Mucosa of stomach (tissue), 1 donor: ENCODE measurements around the gene ATRNL1.

Experiments
- H3K27me3 ChIP-seq: one replicate; pipeline ENCODE4 v1.7.0; 2013; ENCODE audit warnings: mild to moderate bottlenecking, low read length; ENCODE audit not compliant: control insufficient read depth, insufficient read depth
- H3K36me3 ChIP-seq: one replicate; pipeline ENCODE4 v1.7.0; 2013; ENCODE audit warnings: low read length; ENCODE audit not compliant: control insufficient read depth, insufficient read depth
- H3K4me1 ChIP-seq: one replicate; pipeline ENCODE4 v1.7.0; 2013; ENCODE audit warnings: mild to moderate bottlenecking, low read length; ENCODE audit not compliant: control insufficient read depth, insufficient read depth
- H3K4me3 ChIP-seq: one replicate; pipeline ENCODE4 v1.7.0; 2013; ENCODE audit warnings: low read length
- H3K9ac ChIP-seq: one replicate; pipeline ENCODE4 v1.7.0; 2013; ENCODE audit warnings: mild to moderate bottlenecking, low read length, moderate library complexity
- H3K9me3 ChIP-seq: one replicate; pipeline ENCODE4 v1.7.0; 2013; ENCODE audit warnings: mild to moderate bottlenecking, low read length, moderate library complexity; ENCODE audit not compliant: control insufficient read depth
- donor health status: Pancreatic carcinoma.

Gene ATRNL1

GRCh38 chr10:115975506-115975905 lies 882.3 kb downstream of the ATRNL1 start:
- Histone ChIP-seq H3K9ac (no peak overlapping the region), H3K36me3 (no peaks in the 10 kb centered on the region), H3K4me1 (no peaks in the 10 kb centered on the region), H3K9me3 (no peaks in the 10 kb centered on the region), H3K4me3 (no peak overlapping the region), H3K27me3 (no peaks in the 10 kb centered on the region)

DNA sequence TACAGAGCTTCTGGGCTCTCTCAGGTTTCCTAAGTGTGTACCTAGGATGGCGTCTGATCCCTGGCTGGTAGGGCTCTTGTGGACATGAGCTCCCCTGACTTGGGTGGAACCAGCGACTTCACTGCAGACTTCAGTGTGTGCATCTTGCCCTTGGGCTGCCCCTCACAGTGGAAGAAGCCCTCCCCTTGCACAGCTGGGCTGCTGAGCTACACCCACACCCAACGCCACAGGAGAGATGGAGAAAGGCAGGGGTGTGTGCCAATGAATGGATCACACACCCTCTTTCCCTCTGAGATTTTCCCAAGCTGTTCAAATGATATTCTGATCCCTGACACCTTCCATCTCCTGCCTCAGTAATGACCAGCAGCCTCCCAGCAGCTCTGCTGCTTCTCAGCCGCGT lies 883.2 kb downstream of the ATRNL1 start:
- Histone ChIP-seq H3K36me3 (no peaks in the 10 kb centered on the region), H3K27me3 (no peaks in the 10 kb centered on the region), H3K4me1 (peaks cover 3% of the 10 kb centered on the region), H3K9ac (no peak overlapping the region), H3K4me3 (no peak overlapping the region), H3K9me3 (no peaks in the 10 kb centered on the region)

GRCh38 chr10:115977855-115978254 lies 884.7 kb downstream of the ATRNL1 start:
- Histone ChIP-seq H3K9ac (no peak overlapping the region), H3K36me3 (no peaks in the 10 kb centered on the region), H3K4me1 (peaks cover 3% of the 10 kb centered on the region), H3K9me3 (no peaks in the 10 kb centered on the region), H3K27me3 (no peaks in the 10 kb centered on the region), H3K4me3 (no peak overlapping the region)

GRCh38 chr10:115979576-115979975 lies 886.4 kb downstream of the ATRNL1 start:
- Histone ChIP-seq H3K27me3 (no peaks in the 10 kb centered on the region), H3K4me1 (peaks cover 3% of the 10 kb centered on the region), H3K4me3 (no peak overlapping the region), H3K9ac (no peak overlapping the region), H3K9me3 (no peaks in the 10 kb centered on the region), H3K36me3 (no peaks in the 10 kb centered on the region)

GRCh38 chr10:115980470-115980869 lies 887.3 kb downstream of the ATRNL1 start:
- Histone ChIP-seq H3K4me3 (no peak overlapping the region), H3K36me3 (no peaks in the 10 kb centered on the region), H3K9me3 (no peaks in the 10 kb centered on the region), H3K9ac (no peak overlapping the region), H3K27me3 (no peaks in the 10 kb centered on the region), H3K4me1 (peaks cover 3% of the 10 kb centered on the region)

DNA sequence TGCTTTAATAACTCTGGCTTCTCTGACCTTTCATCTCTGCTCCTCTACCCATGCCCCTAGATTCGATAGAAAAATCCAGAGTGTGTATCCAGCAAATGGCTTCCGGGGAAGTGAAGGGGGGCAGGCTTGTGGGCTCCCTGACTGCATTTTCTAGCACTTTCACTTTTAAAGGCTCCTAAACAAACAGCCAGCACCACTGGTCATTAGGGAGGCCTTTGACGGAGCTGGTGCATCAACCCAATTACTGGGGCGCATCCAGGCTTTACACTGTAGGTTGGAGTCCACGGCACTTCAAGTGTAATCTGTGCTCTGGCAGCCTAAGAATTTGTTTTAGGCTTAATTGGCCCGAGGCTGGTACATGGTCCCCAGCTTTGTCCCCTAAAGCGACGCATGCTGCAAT lies 887.9 kb downstream of the ATRNL1 start:
- Histone ChIP-seq H3K9ac (no peak overlapping the region), H3K27me3 (no peaks in the 10 kb centered on the region), H3K9me3 (no peaks in the 10 kb centered on the region), H3K4me1 (peaks cover 3% of the 10 kb centered on the region), H3K36me3 (no peaks in the 10 kb centered on the region), H3K4me3 (no peak overlapping the region)

- no peak overlapping the region for H3K9ac ChIP-seq
- no peaks in the 10 kb centered on the region for H3K9me3 ChIP-seq
These were observed 888.9 kb downstream of the ATRNL1 start for GRCh38 chr10:115982076-115982475.

DNA sequence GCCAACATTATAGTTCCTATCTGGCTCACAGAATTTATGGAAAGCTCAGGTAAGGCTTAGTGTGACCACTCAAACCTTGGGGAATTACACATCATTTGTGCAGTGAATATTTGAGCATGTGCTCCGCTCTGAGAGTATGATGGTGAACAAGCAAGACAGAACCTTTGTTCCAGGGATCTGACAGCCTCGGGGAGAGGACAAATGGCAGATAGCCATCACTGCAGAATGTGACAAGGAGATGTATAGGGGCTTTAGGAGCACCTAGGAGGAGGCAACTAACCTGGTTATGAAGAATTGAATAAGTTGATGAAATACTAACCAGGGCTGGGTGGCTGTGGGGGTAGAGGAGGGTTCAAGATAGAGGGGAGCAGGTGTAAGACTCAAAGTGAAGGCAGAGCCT lies 889.4 kb downstream of the ATRNL1 start:
- Histone ChIP-seq H3K36me3 (no peaks in the 10 kb centered on the region), H3K9ac (no peak overlapping the region), H3K4me1 (peaks cover 3% of the 10 kb centered on the region), H3K9me3 (no peaks in the 10 kb centered on the region), H3K27me3 (no peaks in the 10 kb centered on the region), H3K4me3 (no peak overlapping the region)

More at GRCh38 chr10:115982076-115982475, 888.9 kb downstream of the ATRNL1 start:
- H3K36me3 ChIP-seq: no peaks in the 10 kb centered on the region
- H3K4me1 ChIP-seq: peaks cover 3% of the 10 kb centered on the region
- no peak overlapping the region for H3K4me3 ChIP-seq
- H3K27me3 ChIP-seq: no peaks in the 10 kb centered on the region

GRCh38 chr10:115985786-115986185 lies 892.6 kb downstream of the ATRNL1 start:
- no peaks in the 10 kb centered on the region for H3K9me3 ChIP-seq
- H3K4me3 ChIP-seq: no peak overlapping the region
- H3K36me3 ChIP-seq: no peaks in the 10 kb centered on the region
- no peaks in the 10 kb centered on the region for H3K27me3 ChIP-seq
- H3K4me1 ChIP-seq: peaks cover 2% of the 10 kb centered on the region
- no peak overlapping the region for H3K9ac ChIP-seq

DNA sequence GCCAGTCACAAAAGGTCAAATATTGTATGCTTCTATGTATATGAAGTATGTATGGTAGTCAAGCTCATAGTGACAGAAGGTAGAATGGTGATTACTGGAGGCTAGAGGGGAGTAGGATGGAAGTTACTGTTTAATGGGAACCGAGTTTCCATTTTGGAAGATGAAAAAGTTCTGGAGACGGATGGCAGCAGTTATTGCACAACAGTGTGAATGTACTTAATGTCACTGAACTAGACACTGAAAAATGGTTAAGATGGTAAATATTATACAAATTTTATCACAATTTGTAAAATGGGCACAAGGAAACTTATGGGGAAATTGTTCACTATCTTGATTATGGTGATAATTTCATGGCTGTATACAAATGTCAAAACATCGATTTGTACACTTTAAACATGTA lies 895.2 kb downstream of the ATRNL1 start:
- Histone ChIP-seq H3K9ac (no peak overlapping the region), H3K4me1 (no peaks in the 10 kb centered on the region), H3K27me3 (no peaks in the 10 kb centered on the region), H3K9me3 (no peaks in the 10 kb centered on the region), H3K36me3 (no peaks in the 10 kb centered on the region), H3K4me3 (no peak overlapping the region)

DNA sequence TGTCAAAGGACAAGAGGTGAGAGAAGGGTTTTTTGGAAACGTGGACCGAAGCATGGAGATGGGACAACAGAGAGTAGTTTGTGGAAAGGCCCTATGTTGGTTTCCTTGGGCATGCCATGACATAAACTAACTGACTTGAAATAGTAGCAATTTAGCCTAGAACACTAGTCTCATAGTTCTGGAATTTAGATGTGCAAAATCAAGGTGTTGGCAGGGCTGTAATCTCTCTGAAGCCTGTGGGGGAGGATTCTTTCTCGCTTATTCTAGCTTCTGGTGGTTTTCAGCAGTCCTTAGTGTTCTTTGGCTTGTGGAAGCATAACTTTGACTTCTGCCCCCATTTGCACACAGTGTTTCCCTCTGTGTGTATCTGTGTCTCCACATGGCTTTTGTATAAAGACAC lies 896.5 kb downstream of the ATRNL1 start:
- Histone ChIP-seq H3K4me1 (no peaks in the 10 kb centered on the region), H3K9me3 (no peaks in the 10 kb centered on the region), H3K27me3 (no peaks in the 10 kb centered on the region), H3K36me3 (no peaks in the 10 kb centered on the region), H3K4me3 (no peak overlapping the region), H3K9ac (no peak overlapping the region)

GRCh38 chr10:115992236-115992986 lies 899.2 kb downstream of the ATRNL1 start:
- Histone ChIP-seq H3K9me3 (no peaks in the 10 kb centered on the region), H3K4me3 (no peak overlapping the region), H3K4me1 (no peaks in the 10 kb centered on the region), H3K36me3 (no peaks in the 10 kb centered on the region), H3K9ac (no peak overlapping the region), H3K27me3 (no peaks in the 10 kb centered on the region)

- no peaks in the 10 kb centered on the region for H3K36me3 ChIP-seq
- no peak overlapping the region for H3K4me3 ChIP-seq
- no peaks in the 10 kb centered on the region for H3K9me3 ChIP-seq
- no peak overlapping the region for H3K9ac ChIP-seq
- H3K4me1 ChIP-seq: no peaks in the 10 kb centered on the region
- H3K27me3 ChIP-seq: no peaks in the 10 kb centered on the region
These were observed 902.9 kb downstream of the ATRNL1 start for GRCh38 chr10:115996031-115996430.
